GM19023 (cell line): ENCODE data around the gene TMEM213.

Experiments
- ATAC-seq: cut with Tn5 transposase; IDR thresholded peaks from one replicate; pipeline ENCODE4 v1.9.1; 2021; ENCODE audit warnings: mild to moderate bottlenecking, moderate library complexity; ENCODE audit not compliant: unreplicated experiment

TMEM213 gene

GRCh38 chr7:138797715-138798320, at the start of gene TMEM213, which contains the start of gene ATP6V0A4:
Gene TMEM213 (plus strand): TSS chr7:138797994. CDS start chr7:138798105, 111 bp downstream.
Gene ATP6V0A4 (minus strand): TSS chr7:138798196. CDS start chr7:138771247, 26,949 bp downstream.
- no peak for ATAC-seq

- no peak for ATAC-seq
These were observed 49.1 kb upstream of the TMEM213 start for GRCh38 chr7:138748666-138749065.

GRCh38 chr7:138749960-138750359, 47.8 kb upstream of the TMEM213 start:
- ATAC-seq = no peak

DNA sequence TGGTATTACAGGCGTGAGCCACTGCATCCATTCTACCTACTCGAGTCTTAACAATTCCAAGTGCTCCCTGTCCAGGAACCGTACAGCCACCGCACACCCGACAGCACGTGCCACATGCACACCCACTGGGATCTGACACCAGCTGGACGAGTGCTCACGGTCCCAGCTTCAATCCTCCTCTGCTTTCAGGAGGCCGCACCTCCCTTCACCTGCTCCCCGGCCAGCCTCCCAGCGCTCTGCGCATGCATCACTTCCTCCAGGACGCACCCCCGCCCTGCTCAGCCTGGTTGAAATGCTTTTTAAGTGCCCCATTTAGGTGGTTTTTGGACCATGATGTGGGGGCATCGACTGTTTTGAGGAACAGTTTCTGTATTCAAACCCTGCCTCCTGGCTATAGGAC, 47.3 kb upstream of the TMEM213 start:
- no peak for ATAC-seq

GRCh38 chr7:138750901-138751464, 46.8 kb upstream of the TMEM213 start:
- ATAC-seq = no peak

DNA sequence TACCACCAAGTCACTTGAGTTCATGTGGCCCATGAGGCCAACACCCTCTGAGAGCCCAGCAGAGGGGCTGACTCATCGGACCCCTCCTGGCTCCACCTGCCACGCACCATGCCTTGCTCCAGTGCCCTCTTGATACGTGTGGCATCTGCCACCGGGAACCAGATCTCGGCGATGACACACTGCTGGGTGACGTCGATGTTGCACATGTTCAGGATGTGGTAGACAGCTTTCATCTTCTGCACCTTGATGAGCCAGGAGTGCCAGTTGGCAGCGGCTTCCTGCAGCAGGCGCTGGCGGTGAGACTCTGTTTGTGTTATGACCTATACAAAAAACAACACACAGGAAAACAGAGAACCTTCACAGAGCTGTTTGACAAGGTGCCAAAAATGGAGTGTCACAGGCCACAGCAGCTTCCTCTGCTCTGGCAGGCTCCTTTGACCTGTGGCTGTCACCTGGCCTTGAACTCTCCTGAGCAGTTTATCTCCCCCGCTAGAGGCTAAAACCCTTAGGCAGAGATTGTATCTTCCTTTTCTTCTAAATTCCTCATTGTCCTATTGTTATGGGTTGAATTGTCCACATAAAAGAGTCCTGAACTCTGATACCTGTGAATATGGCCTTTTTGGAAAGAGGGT, 45.2 kb upstream of the TMEM213 start:
- peak; percentile 68 for ATAC-seq

DNA sequence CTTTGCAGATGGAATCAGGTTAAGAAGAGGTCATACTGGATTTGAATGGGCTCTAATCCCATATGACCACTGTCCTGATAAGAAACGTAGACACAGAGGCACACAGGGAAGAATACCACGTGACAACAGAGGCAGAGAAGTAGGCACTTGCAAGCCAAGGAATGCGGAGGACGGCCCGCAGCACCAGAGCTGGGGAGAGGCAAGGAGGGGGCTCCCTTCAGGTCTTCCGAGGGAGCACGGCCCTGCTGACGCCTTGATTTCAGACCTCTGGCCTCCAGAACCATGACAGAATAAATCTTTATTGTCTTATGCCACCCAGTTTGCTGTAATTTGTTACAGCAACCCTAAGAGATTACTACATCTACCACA, 44.7 kb upstream of the TMEM213 start:
- ATAC-seq = no peak

DNA sequence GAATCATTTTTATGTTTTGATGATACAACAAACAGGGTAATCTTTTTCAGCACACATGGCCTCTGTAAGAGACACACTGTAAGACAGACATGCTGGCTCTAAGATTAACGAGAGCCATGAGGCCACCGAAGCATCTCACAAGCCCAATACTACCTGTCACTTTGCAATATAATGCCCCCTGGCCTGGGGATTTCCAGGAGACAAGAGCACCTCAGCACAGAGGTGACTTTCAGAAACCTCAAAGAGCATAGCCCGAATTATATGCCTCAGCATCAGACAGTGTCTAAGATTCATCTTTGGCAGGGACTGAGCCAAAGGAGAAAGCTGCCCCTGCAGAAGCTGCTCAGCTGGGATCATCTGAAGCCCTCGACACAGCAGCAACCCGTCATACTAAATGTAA, 44.2 kb upstream of the TMEM213 start:
- ATAC-seq = no peak

- ATAC-seq = no peak
These were observed 42.5 kb upstream of the TMEM213 start for GRCh38 chr7:138755331-138755747.

- ATAC-seq = no peak
These were observed 41.8 kb upstream of the TMEM213 start for GRCh38 chr7:138755842-138756590.

DNA sequence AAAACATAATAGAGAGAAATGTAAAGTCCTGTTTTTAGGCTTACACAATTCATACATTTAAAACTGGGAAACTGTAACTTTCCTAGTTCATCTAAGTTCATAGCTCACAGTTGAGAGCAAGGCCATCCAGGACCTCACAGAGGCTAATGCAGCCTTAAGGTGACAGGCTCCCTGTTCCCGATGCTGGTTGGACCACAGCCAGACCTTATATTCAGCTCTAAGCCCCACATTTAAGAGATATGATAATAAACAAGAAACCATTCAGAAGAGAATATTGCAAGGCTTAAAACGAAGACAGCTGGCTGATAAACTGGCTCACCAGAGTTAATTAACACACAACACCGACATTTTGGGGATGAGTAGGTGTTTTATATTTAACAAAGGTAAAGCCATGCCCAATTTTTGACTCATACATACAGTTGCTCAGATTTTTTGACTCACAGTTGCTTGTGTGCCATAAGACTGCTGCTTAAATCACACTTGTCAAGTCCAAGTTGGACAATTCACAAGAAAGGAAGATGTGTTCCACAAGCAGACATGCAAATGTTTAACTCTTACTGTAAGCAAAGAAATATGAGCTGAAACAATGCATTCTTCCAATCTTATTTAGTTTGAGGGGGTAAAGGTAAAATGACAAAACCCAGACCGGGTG, 41.1 kb upstream of the TMEM213 start:
- no peak for ATAC-seq

- ATAC-seq = no peak
These were observed 29.6 kb upstream of the TMEM213 start for GRCh38 chr7:138768241-138768640.

DNA sequence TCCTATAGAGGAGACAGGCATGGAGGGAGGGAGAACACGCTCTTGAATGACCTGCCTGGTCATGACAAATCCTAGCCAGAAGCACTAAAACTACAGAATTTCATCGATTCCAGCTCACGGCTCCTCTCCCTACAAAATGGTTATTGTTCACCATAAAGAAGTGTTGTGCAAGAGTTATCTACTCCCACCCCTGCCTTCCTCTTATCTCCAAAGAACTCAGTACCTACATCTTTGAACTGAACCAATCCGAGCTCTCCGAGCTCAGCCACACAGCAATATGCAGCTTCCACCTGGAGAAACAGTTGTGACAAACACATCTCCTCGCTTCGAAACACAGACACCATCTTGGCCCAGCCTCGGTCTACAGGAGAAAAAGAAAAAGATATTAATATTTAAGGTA, 26.9 kb upstream of the TMEM213 start:
- ATAC-seq = no peak

GRCh38 chr7:138773176-138773575, 24.6 kb upstream of the TMEM213 start:
- ATAC-seq = no peak

- ATAC-seq = no peak
These were observed 24.0 kb upstream of the TMEM213 start for GRCh38 chr7:138773817-138774216.

DNA sequence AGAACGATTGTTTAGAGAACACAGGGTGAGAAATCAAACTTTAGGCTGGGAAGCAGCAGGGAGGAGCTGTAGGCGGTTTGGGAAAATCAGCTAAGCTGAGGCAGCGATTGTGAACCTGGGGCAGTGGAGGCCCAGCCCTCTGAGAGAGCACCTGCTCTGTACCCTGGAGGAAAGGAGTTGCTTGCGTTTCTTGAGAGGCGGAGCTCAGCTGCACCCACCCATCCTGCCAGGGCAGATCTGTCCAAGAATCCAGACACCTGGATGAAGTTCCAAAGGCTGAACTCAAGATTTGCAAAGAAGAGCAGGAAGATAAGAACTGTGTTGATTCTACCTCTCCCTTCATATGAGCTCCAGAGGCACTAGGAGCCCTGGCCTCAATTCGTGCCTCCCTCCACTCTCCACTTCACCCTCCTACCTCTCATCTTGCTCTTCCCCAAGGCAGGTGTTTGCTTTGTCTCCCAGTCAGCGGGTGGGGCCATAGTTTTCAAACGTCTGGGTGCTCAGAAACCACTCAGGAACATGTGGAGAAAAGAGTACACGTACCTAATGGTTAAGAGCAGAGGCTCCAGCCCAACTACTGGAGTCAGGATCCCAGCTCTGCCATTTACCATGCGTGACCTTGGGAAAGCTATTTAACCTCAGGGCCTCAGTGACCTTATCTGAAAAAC, 21.5 kb upstream of the TMEM213 start:
- ATAC-seq = no peak

- no peak for ATAC-seq
These were observed 16.8 kb upstream of the TMEM213 start for GRCh38 chr7:138781004-138781403.

DNA sequence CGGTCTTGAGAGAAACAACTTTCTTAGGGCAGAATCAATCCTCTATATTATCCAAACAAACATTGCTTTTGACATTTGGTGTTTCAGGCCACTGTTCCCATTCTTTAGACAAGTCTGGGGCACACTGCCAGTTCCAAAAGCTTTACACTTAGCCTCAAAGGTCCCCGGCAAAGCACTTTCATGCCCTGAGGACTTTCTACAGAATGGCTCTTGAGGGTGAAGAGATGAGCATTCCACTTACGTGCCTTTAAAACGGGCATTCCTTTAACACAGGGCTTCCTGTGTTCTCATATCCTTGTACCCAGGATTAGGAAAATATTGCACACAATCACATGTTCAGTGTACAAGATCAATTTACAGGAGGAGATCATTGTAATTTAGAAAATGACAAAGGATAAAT, 13.1 kb upstream of the TMEM213 start:
- no peak for ATAC-seq

- no peak for ATAC-seq
These were observed 12.0 kb upstream of the TMEM213 start for GRCh38 chr7:138785587-138786437.
